GM23338 (cell line): Measurements from ENCODE around the gene C1RL. TPM values are rescaled to one million over a fixed set of nuclear protein-coding genes. Genes with fewer than 3 reads are reported as not detected.

Experiments used
- ATAC-seq: fragments of 200-7000 bp; cut with Tn5 transposase; 3 replicates; pipeline ENCODE4 v1.9.1; 2020
- DNase-seq: peaks from one replicate; pipeline ENCODE4 v3.0.0-alpha.2; 2015; ENCODE audit warnings: low spot score
- H2AFZ ChIP-seq: fragments of 200-600 bp; sonication (generic); 2 replicates; pipeline ENCODE4 v1.8.0; 2016; ENCODE audit warnings: antibody characterized with exemption, mild to moderate bottlenecking, moderate library complexity
- H3F3A ChIP-seq: fragments of 200-600 bp; sonication (generic); replicated peaks from 2 replicates; pipeline ENCODE4 v1.8.0; 2017; ENCODE audit warnings: antibody characterized with exemption, mixed run types, low read depth
- H3K27ac ChIP-seq: fragments of 200-600 bp; sonication (generic); 2 replicates; pipeline ENCODE4 v1.6.1; 2016; ENCODE audit warnings: low read depth
- H3K27me3 ChIP-seq: fragments of 200-600 bp; sonication (generic); 2 replicates; pipeline ENCODE4 v1.8.0; 2016; ENCODE audit warnings: mild to moderate bottlenecking, mixed run types, moderate library complexity; ENCODE audit not compliant: insufficient read depth
- H3K36me3 ChIP-seq: fragments of 200-600 bp; sonication (generic); 2 replicates; pipeline ENCODE4 v1.8.0; 2016; ENCODE audit warnings: mild to moderate bottlenecking; ENCODE audit not compliant: insufficient read depth
- H3K4me1 ChIP-seq: fragments of 200-600 bp; sonication (generic); 2 replicates; pipeline ENCODE4 v1.8.0; 2016; ENCODE audit warnings: mild to moderate bottlenecking, moderate library complexity; ENCODE audit not compliant: insufficient read depth
- H3K4me2 ChIP-seq: fragments of 200-600 bp; sonication (generic); 2 replicates; pipeline ENCODE4 v1.7.1; 2017; ENCODE audit warnings: mixed run types
- H3K4me3 ChIP-seq: fragments of 200-600 bp; sonication (generic); 2 replicates; pipeline ENCODE4 v1.6.1; 2016; ENCODE audit warnings: mixed run types
- H3K79me2 ChIP-seq: fragments of 200-600 bp; sonication (generic); replicated peaks from 2 replicates; pipeline ENCODE4 v1.8.0; 2017; ENCODE audit warnings: mild to moderate bottlenecking; ENCODE audit not compliant: insufficient read depth
- H3K9me2 ChIP-seq: fragments of 200-600 bp; sonication (generic); 2 replicates; pipeline ENCODE4 v1.8.0; 2017; ENCODE audit not compliant: insufficient read depth
- H4K20me1 ChIP-seq: fragments of 200-600 bp; sonication (generic); replicated peaks from 2 replicates; pipeline ENCODE4 v1.8.0; 2017; ENCODE audit warnings: mild to moderate bottlenecking; ENCODE audit not compliant: insufficient read depth
- H3K27ac Mint-ChIP-seq: 2 replicates; pipeline ENCODE4 v1.8.0; 2020; ENCODE audit warnings: inconsistent platforms, mild to moderate bottlenecking, moderate library complexity, mixed read lengths
- H3K27me3 Mint-ChIP-seq: 3 replicates; pipeline ENCODE4 v1.8.0; 2022; ENCODE audit warnings: low read depth, mild to moderate bottlenecking, moderate library complexity, mixed read lengths, inconsistent platforms; ENCODE audit not compliant: insufficient read depth, poor library complexity
- H3K36me3 Mint-ChIP-seq: 3 replicates; pipeline ENCODE4 v1.8.0; 2021; ENCODE audit warnings: low read depth, mild to moderate bottlenecking, inconsistent platforms, moderate library complexity, mixed read lengths
- H3K4me1 Mint-ChIP-seq: 3 replicates; pipeline ENCODE4 v1.8.0; 2020; ENCODE audit warnings: mild to moderate bottlenecking, inconsistent platforms, mixed read lengths
- H3K4me3 Mint-ChIP-seq: 3 replicates; pipeline ENCODE4 v1.8.0; 2021; ENCODE audit warnings: moderate library complexity, mild to moderate bottlenecking, inconsistent platforms, mixed read lengths
- H3K9me3 Mint-ChIP-seq: 3 replicates; pipeline ENCODE4 v1.8.0; 2020; ENCODE audit warnings: moderate library complexity, mild to moderate bottlenecking, inconsistent platforms, mixed read lengths
- JUNB ChIP-seq: IDR thresholded peaks from one replicate; pipeline ENCODE4 v1.6.1; 2016; ENCODE audit warnings: antibody characterized with exemption; ENCODE audit not compliant: unreplicated experiment
- NANOG ChIP-seq: IDR thresholded peaks from 2 replicates; pipeline ENCODE4 v1.6.1; 2016; ENCODE audit warnings: antibody characterized with exemption, borderline replicate concordance
- polyA plus RNA-seq: library from polyadenylated mRNA; unstranded; fragments of >200 nt; fragmentation: Nextera tagmentation; extraction: Ambion mirVana; gene quantifications from 2 replicates; pipeline ENCODE4 v1.2.1, GENCODE V29; 2016
- total RNA-seq: library from RNA; depleted of rRNA; stranded (reverse); fragments of >200 nt; shearing (Covaris generic); gene quantifications from 2 replicates; pipeline ENCODE4 v1.2.3, GENCODE V29; 2014
- TF ChIP-seq, protein P1 (sequence below): fragments of 250-450 bp; sonication (Bioruptor Pico); IDR thresholded peaks from 2 replicates; pipeline ENCODE4 v1.5.0; 2020; ENCODE audit warnings: mild to moderate bottlenecking, moderate library complexity
- TF ChIP-seq, protein P2 (sequence below), 2 experiments: fragments of 200-600 bp in 1 of 2; sonication (generic) in 1 of 2; conservative IDR thresholded peaks; 2 replicates each; pipeline versions ENCODE4 v1.5.1 to v1.6.1; 2016 to 2017; ENCODE audit warnings: antibody characterized with exemption in 2 of 2, low read depth in 2 of 2, mild to moderate bottlenecking in 2 of 2, moderate library complexity in 1 of 2

C1RL gene
- total and polyA plus RNA-seq, 2 experiments from 2014 or later = 7.3 to 8.8 TPM

DNA sequence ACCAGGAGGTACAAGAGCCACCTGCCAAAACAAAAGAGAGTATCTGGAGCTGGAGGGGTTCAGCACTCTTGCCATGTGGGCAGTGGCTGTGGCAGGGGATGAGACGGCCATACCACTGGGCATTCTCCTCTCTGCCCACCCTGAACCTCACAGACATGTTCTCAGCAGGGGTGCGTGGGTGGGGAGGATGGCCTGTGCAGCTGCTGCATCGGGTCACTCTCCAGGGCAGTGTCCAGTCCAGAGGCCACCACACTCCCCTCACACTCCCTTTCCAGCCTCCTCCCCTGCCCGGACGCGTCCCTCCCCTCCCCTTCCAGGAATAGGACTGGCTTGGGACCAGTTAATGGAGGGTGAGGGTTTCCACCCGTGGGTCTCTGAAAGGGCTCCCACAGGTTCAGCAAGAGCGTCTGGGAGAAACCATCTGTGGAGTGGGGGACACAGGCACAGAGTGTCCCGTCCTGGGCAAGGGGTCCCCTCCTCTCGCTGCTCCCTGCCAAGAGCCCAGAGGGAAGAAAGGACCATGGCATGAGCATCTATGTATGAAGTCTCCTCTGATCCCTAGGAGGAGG lies 17.3 kb downstream of the C1RL start:
- Histone ChIP-seq H3K9me2 (0 out of 2 replicates have a peak, but pooled peaks cover 3% of the 10 kb centered on the region), H2AFZ (peak overlapping the region; percentile 98), H3K27ac (no peak overlapping the region; the same call in 1 of the 2 replicates), H3K4me2 (peak overlapping the region; percentile 87), H3K79me2 (no peaks in the 10 kb centered on the region), H3F3A (no peaks in the 10 kb centered on the region), H3K4me1 (peaks cover 20% of the 10 kb centered on the region), H4K20me1 (no peaks in the 10 kb centered on the region), H3K36me3 (no peaks in the 10 kb centered on the region), H3K4me3 (peak overlapping the region; percentile 57), H3K27me3 (no peaks in the 10 kb centered on the region)
- ATAC-seq (no peak), DNase-seq (peak; percentile 7)
- Mint-ChIP-seq H3K9me3 (no peaks in the 10 kb centered on the region), H3K36me3 (peaks cover 2% of the 10 kb centered on the region; the same call in 1 of the 3 replicates), H3K27me3 (peaks cover 14% of the 10 kb centered on the region), H3K27ac (no peak overlapping the region), H3K4me3 (no peak overlapping the region; the same call in 2 of the 3 replicates), H3K4me1 (peaks cover 32% of the 10 kb centered on the region)
- TF ChIP-seq, protein P1, sequence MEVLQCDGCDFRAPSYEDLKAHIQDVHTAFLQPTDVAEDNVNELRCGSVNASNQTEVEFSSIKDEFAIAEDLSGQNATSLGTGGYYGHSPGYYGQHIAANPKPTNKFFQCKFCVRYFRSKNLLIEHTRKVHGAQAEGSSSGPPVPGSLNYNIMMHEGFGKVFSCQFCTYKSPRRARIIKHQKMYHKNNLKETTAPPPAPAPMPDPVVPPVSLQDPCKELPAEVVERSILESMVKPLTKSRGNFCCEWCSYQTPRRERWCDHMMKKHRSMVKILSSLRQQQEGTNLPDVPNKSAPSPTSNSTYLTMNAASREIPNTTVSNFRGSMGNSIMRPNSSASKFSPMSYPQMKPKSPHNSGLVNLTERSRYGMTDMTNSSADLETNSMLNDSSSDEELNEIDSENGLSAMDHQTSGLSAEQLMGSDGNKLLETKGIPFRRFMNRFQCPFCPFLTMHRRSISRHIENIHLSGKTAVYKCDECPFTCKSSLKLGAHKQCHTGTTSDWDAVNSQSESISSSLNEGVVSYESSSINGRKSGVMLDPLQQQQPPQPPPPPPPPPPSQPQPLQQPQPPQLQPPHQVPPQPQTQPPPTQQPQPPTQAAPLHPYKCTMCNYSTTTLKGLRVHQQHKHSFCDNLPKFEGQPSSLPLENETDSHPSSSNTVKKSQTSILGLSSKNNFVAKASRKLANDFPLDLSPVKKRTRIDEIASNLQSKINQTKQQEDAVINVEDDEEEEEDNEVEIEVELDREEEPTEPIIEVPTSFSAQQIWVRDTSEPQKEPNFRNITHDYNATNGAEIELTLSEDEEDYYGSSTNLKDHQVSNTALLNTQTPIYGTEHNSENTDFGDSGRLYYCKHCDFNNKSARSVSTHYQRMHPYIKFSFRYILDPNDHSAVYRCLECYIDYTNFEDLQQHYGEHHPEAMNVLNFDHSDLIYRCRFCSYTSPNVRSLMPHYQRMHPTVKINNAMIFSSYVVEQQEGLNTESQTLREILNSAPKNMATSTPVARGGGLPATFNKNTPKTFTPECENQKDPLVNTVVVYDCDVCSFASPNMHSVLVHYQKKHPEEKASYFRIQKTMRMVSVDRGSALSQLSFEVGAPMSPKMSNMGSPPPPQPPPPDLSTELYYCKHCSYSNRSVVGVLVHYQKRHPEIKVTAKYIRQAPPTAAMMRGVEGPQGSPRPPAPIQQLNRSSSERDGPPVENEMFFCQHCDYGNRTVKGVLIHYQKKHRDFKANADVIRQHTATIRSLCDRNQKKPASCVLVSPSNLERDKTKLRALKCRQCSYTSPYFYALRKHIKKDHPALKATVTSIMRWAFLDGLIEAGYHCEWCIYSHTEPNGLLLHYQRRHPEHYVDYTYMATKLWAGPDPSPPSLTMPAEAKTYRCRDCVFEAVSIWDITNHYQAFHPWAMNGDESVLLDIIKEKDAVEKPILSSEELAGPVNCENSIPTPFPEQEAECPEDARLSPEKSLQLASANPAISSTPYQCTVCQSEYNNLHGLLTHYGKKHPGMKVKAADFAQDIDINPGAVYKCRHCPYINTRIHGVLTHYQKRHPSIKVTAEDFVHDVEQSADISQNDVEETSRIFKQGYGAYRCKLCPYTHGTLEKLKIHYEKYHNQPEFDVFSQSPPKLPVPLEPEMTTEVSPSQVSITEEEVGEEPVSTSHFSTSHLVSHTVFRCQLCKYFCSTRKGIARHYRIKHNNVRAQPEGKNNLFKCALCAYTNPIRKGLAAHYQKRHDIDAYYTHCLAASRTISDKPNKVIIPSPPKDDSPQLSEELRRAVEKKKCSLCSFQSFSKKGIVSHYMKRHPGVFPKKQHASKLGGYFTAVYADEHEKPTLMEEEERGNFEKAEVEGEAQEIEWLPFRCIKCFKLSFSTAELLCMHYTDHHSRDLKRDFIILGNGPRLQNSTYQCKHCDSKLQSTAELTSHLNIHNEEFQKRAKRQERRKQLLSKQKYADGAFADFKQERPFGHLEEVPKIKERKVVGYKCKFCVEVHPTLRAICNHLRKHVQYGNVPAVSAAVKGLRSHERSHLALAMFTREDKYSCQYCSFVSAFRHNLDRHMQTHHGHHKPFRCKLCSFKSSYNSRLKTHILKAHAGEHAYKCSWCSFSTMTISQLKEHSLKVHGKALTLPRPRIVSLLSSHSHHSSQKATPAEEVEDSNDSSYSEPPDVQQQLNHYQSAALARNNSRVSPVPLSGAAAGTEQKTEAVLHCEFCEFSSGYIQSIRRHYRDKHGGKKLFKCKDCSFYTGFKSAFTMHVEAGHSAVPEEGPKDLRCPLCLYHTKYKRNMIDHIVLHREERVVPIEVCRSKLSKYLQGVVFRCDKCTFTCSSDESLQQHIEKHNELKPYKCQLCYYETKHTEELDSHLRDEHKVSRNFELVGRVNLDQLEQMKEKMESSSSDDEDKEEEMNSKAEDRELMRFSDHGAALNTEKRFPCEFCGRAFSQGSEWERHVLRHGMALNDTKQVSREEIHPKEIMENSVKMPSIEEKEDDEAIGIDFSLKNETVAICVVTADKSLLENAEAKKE (CRISPR knock-in tag) = no peak
- TF ChIP-seq, protein P2, sequence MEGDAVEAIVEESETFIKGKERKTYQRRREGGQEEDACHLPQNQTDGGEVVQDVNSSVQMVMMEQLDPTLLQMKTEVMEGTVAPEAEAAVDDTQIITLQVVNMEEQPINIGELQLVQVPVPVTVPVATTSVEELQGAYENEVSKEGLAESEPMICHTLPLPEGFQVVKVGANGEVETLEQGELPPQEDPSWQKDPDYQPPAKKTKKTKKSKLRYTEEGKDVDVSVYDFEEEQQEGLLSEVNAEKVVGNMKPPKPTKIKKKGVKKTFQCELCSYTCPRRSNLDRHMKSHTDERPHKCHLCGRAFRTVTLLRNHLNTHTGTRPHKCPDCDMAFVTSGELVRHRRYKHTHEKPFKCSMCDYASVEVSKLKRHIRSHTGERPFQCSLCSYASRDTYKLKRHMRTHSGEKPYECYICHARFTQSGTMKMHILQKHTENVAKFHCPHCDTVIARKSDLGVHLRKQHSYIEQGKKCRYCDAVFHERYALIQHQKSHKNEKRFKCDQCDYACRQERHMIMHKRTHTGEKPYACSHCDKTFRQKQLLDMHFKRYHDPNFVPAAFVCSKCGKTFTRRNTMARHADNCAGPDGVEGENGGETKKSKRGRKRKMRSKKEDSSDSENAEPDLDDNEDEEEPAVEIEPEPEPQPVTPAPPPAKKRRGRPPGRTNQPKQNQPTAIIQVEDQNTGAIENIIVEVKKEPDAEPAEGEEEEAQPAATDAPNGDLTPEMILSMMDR (conservative IDR thresholded peaks at IDR 0.05; ENCODE audit: low read depth in 2 of 2) = no peak
- TF ChIP-seq NANOG = no peak
- no peak for TF ChIP-seq JUNB
